Measurements from ENCODE around the gene RHOXF1.
"Not testable (repeated sequence)": the region's sequence is repeated elsewhere in the genome, so short reads cannot be mapped to it uniquely, and the experiment has no call there.

RHOXF1 gene

GRCh38 chrX:120115438-120115963, at the start of gene RHOXF1:
Gene RHOXF1, minus strand, starts transcription at chrX:120115913. Its CDS starts 51 bp downstream, at chrX:120115862.
- Histone ChIP-seq H3K4me3 (ENCODE audit: low read length in 2 of 2) (no peak within 1 kb of the TSS), H3K9ac (ENCODE audit: low read length in 2 of 2) (no peak within 1 kb of the TSS), H3K27ac (ENCODE audit: low read length) (no peak within 1 kb of the TSS), H3K4me1 (ENCODE audit: control insufficient read depth, insufficient read depth, low read length) (no peaks in the 10 kb centered on the region), H3K9me3 (ENCODE audit: control insufficient read depth in 2 of 2, low read length in 2 of 2) (no peaks in the 10 kb centered on the region), H3K27me3 (ENCODE audit: control insufficient read depth in 1 of 2, insufficient read depth in 2 of 2, low read length in 2 of 2) (peaks cover 0 to 2% of the 10 kb centered on the region in 2 donors), H3K36me3 (ENCODE audit: control insufficient read depth in 2 of 2, insufficient read depth in 2 of 2, low read length in 2 of 2) (no peaks in the 10 kb centered on the region)

DNA sequence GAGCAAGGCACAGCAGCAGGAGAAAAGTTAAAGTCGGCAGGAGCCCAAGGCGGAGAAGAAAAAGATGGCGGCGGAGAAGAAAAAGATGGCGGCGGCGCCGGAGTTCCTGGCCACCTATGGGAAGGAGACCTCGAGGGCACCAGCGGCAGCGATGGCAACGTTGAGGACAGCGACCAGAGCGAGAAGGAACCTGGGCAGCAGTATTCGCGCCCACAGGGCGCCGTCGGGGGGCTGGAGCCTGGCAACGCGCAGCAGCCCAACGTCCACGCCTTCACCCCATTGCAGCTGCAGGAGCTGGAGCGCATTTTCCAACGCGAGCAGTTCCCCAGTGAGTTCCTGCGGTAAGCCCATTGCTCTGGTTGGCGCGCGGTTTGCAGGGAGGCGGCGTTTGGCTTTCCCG, 43.4 kb upstream of the RHOXF1 start:
- not testable (repeated sequence) for H3K27ac ChIP-seq (ENCODE audit: low read length); H3K9ac ChIP-seq (ENCODE audit: low read length in 2 of 2); H3K36me3 ChIP-seq (ENCODE audit: control insufficient read depth in 2 of 2, insufficient read depth in 2 of 2, low read length in 2 of 2); H3K4me1 ChIP-seq (ENCODE audit: control insufficient read depth, insufficient read depth, low read length); H3K27me3 ChIP-seq (ENCODE audit: control insufficient read depth in 1 of 2, insufficient read depth in 2 of 2, low read length in 2 of 2); H3K9me3 ChIP-seq (ENCODE audit: control insufficient read depth in 2 of 2, low read length in 2 of 2); H3K4me3 ChIP-seq (ENCODE audit: low read length in 2 of 2)

GRCh38 chrX:120158313-120158712, 42.6 kb upstream of the RHOXF1 start, which contains the start of gene RHOXF2:
Gene RHOXF2, plus strand, starts transcription at chrX:120158613. Its CDS starts 138 bp downstream, at chrX:120158751.
- H3K4me1 ChIP-seq (ENCODE audit: control insufficient read depth, insufficient read depth, low read length); H3K9ac ChIP-seq (ENCODE audit: low read length in 2 of 2); H3K4me3 ChIP-seq (ENCODE audit: low read length in 2 of 2); H3K9me3 ChIP-seq (ENCODE audit: control insufficient read depth in 2 of 2, low read length in 2 of 2); H3K36me3 ChIP-seq (ENCODE audit: control insufficient read depth in 2 of 2, insufficient read depth in 2 of 2, low read length in 2 of 2); H3K27me3 ChIP-seq (ENCODE audit: control insufficient read depth in 1 of 2, insufficient read depth in 2 of 2, low read length in 2 of 2); H3K27ac ChIP-seq (ENCODE audit: low read length): not testable (repeated sequence)

- H3K27ac ChIP-seq (ENCODE audit: low read length); H3K27me3 ChIP-seq (ENCODE audit: control insufficient read depth in 1 of 2, insufficient read depth in 2 of 2, low read length in 2 of 2); H3K9ac ChIP-seq (ENCODE audit: low read length in 2 of 2); H3K9me3 ChIP-seq (ENCODE audit: control insufficient read depth in 2 of 2, low read length in 2 of 2); H3K36me3 ChIP-seq (ENCODE audit: control insufficient read depth in 2 of 2, insufficient read depth in 2 of 2, low read length in 2 of 2); H3K4me3 ChIP-seq (ENCODE audit: low read length in 2 of 2); H3K4me1 ChIP-seq (ENCODE audit: control insufficient read depth, insufficient read depth, low read length): not testable (repeated sequence)
These were observed 34.5 kb upstream of the RHOXF1 start for GRCh38 chrX:120150109-120150744.

DNA sequence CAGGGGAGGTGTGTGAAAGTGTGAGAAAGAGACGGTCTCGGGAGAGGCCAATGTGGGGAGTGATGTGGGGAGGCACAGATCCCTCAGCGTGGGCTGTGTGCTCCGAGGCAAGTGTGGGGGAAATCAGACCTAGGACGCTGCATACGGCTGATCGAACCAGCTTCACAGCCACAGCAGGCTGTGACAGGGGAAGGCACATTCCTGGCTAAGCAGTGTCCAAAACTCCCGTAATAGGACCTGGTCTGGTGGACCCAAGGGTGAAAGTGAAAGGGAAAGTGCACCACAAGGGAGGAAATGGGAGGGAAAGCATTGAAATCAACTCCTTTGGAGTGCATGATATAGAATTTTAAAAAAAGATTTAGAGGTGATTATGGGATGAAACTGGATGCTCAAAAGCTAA, 31.8 kb upstream of the RHOXF1 start:
- Histone ChIP-seq H3K4me1 (ENCODE audit: control insufficient read depth, insufficient read depth, low read length) (peaks cover 2% of the 10 kb centered on the region), H3K27ac (ENCODE audit: low read length) (no peak overlapping the region), H3K9ac (ENCODE audit: low read length in 2 of 2) (no peak overlapping the region), H3K4me3 (ENCODE audit: low read length in 2 of 2) (no peak overlapping the region), H3K27me3 (ENCODE audit: control insufficient read depth in 1 of 2, insufficient read depth in 2 of 2, low read length in 2 of 2) (peaks cover 0 to 5% of the 10 kb centered on the region in 2 donors), H3K36me3 (ENCODE audit: control insufficient read depth in 2 of 2, insufficient read depth in 2 of 2, low read length in 2 of 2) (no peaks in the 10 kb centered on the region), H3K9me3 (ENCODE audit: control insufficient read depth in 2 of 2, low read length in 2 of 2) (no peaks in the 10 kb centered on the region)

DNA sequence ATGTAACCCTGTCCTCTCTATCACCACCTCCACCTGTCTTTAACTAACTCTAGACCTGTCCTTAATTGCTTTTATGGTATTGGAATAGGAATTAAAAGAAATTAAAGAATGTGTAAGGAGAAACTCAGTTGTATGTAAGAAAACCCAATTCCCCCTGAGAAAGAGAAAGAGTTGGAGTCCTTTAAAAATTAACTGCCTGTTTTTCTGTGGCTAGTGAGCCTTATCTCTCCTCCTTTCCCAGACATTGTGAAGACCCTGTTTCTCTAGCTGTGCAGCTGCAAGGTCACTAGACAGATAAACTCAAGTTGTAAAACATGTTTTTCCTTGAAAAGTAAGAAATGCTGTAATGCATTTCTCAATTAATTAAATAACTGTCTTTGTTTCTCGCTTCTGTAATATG, 30.6 kb upstream of the RHOXF1 start:
- H3K4me3 ChIP-seq (ENCODE audit: low read length in 2 of 2); H3K9me3 ChIP-seq (ENCODE audit: control insufficient read depth in 2 of 2, low read length in 2 of 2); H3K27me3 ChIP-seq (ENCODE audit: control insufficient read depth in 1 of 2, insufficient read depth in 2 of 2, low read length in 2 of 2); H3K27ac ChIP-seq (ENCODE audit: low read length); H3K9ac ChIP-seq (ENCODE audit: low read length in 2 of 2); H3K4me1 ChIP-seq (ENCODE audit: control insufficient read depth, insufficient read depth, low read length); H3K36me3 ChIP-seq (ENCODE audit: control insufficient read depth in 2 of 2, insufficient read depth in 2 of 2, low read length in 2 of 2): not testable (repeated sequence)

DNA sequence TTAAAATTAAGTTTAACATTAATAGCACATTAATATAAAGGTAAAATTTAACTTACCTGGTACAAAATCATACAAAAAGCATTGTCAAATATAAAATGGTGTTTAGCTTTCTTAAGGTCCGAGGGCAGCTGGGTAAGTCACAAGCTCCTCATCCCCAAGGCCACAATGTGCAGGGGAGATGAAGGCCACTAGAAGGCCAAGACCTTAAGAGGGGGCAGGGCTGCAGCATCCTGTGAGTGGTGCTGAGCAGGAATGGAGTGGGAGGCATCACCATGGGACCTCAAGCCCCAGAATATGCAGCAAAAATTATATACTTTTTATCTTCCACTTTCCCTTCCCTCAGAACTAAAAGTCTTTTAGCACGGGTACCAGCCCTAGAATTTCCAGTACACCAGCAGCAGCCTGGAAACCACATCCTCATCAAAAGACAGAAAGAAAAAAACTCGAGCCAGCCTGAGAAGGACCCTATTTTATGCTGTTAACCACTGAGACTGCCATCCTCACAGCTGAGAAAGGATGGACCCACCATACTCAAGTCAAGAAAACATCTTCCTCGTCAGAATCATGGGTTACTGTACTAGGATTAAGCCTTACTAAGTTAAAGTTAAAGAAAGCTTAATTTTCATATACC, 29.7 kb upstream of the RHOXF1 start:
- no peaks in the 10 kb centered on the region for H3K36me3 ChIP-seq (ENCODE audit: control insufficient read depth in 2 of 2, insufficient read depth in 2 of 2, low read length in 2 of 2)
- peaks cover 0 to 5% of the 10 kb centered on the region in 2 donors for H3K27me3 ChIP-seq (ENCODE audit: control insufficient read depth in 1 of 2, insufficient read depth in 2 of 2, low read length in 2 of 2)
- H3K27ac ChIP-seq (ENCODE audit: low read length) = no peak overlapping the region
- peaks cover 2% of the 10 kb centered on the region for H3K4me1 ChIP-seq (ENCODE audit: control insufficient read depth, insufficient read depth, low read length)
- no peaks in the 10 kb centered on the region for H3K9me3 ChIP-seq (ENCODE audit: control insufficient read depth in 2 of 2, low read length in 2 of 2)
- H3K4me3 ChIP-seq (ENCODE audit: low read length in 2 of 2) = no peak overlapping the region
- H3K9ac ChIP-seq (ENCODE audit: low read length in 2 of 2) = no peak overlapping the region

DNA sequence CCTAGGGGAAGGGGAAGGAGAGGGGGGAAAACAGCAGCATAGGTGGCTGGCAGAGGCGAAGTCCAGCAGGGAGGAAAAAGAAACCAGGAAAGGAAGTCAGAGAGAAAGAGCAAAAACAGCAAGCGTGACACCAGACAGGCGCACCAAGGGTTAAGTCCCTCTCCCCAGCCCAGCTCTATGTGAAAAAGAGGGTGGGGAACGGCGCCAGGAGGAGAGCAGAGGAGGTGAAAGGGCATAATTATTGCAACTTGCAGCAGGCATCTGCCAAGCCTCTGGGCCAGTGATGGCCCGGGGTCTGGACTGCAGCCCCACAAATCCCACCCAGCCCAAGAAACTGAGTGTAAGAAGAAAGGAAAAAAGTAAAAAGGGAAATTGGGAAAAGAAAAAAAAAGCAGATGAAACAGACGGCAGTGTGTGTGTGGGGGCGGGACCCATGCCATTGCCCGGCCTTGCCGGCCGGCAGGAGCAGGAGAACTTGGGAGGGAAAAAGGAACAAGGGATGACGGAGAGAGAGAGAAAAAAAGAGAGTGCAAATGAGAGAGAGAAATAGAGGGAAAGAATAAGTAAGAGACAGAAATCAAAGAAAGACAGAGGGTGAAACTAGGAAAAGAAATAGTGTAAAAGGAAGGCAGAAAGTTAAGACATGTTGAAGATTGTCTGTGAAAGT, 28.6 kb upstream of the RHOXF1 start:
- H3K4me1 ChIP-seq (ENCODE audit: control insufficient read depth, insufficient read depth, low read length) = peaks cover 2% of the 10 kb centered on the region

DNA sequence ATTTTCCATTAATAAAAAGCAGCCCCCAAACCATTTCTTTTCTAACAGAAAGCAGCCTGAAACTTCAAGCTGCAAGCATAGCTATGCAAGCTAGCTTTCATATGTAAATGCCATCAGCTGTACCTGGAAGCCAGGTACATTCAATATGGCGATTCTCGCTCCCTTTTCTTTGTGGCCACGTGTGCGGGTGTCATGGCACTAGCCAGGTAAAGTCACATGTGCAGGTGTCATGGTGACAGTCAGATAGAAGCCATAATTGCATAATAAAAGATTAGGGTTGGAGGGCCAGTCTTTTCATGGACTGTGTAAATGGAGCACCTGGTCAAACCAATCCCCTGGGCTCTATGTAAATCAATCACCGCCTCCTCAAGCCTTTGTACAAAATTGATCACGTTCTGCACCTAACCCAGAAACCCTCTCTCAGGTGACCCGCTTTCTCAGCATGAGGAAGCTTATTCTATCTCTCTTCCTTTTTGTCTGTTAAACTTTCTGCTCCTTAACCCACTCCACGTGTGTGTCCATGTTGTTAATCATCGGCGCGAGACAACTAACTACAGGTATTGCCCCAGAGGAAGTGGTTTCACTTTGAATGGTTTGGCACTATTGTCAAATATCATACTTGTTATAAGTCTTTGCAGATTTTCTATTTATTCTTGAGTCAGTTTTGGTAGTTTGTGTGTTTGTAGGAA, 24.7 kb upstream of the RHOXF1 start:
- H3K36me3 ChIP-seq (ENCODE audit: control insufficient read depth in 2 of 2, insufficient read depth in 2 of 2, low read length in 2 of 2) = no peaks in the 10 kb centered on the region
- H3K4me3 ChIP-seq (ENCODE audit: low read length in 2 of 2) = no peak overlapping the region
- no peaks in the 10 kb centered on the region for H3K9me3 ChIP-seq (ENCODE audit: control insufficient read depth in 2 of 2, low read length in 2 of 2)
- H3K27me3 ChIP-seq (ENCODE audit: control insufficient read depth in 1 of 2, insufficient read depth in 2 of 2, low read length in 2 of 2) = peaks cover 0 to 4% of the 10 kb centered on the region in 2 donors
- H3K4me1 ChIP-seq (ENCODE audit: control insufficient read depth, insufficient read depth, low read length) = no peaks in the 10 kb centered on the region
- no peak overlapping the region for H3K9ac ChIP-seq (ENCODE audit: low read length in 2 of 2)
- H3K27ac ChIP-seq (ENCODE audit: low read length) = no peak overlapping the region

More for the DNA sequence above, 28.6 kb upstream of the RHOXF1 start:
- Histone ChIP-seq H3K4me3 (ENCODE audit: low read length in 2 of 2) (peak overlapping the region in 1 of 2 donors; percentile 35), H3K9me3 (ENCODE audit: control insufficient read depth in 2 of 2, low read length in 2 of 2) (no peaks in the 10 kb centered on the region), H3K27me3 (ENCODE audit: control insufficient read depth in 1 of 2, insufficient read depth in 2 of 2, low read length in 2 of 2) (peaks cover 0 to 5% of the 10 kb centered on the region in 2 donors), H3K36me3 (ENCODE audit: control insufficient read depth in 2 of 2, insufficient read depth in 2 of 2, low read length in 2 of 2) (no peaks in the 10 kb centered on the region), H3K9ac (ENCODE audit: low read length in 2 of 2) (no peak overlapping the region), H3K27ac (ENCODE audit: low read length) (no peak overlapping the region)

- Histone ChIP-seq H3K27ac (ENCODE audit: low read length) (no peak overlapping the region), H3K4me3 (ENCODE audit: low read length in 2 of 2) (no peak overlapping the region), H3K4me1 (ENCODE audit: control insufficient read depth, insufficient read depth, low read length) (no peaks in the 10 kb centered on the region), H3K9ac (ENCODE audit: low read length in 2 of 2) (no peak overlapping the region), H3K27me3 (ENCODE audit: control insufficient read depth in 1 of 2, insufficient read depth in 2 of 2, low read length in 2 of 2) (no peaks in the 10 kb centered on the region), H3K9me3 (ENCODE audit: control insufficient read depth in 2 of 2, low read length in 2 of 2) (no peaks in the 10 kb centered on the region), H3K36me3 (ENCODE audit: control insufficient read depth in 2 of 2, insufficient read depth in 2 of 2, low read length in 2 of 2) (no peaks in the 10 kb centered on the region)
These were observed 21.7 kb upstream of the RHOXF1 start for GRCh38 chrX:120137439-120137838.

Data from stomach smooth muscle (tissue), 2 donors.